ENCODE results near the gene RBM34.
"Not testable (repeated sequence)": the region's sequence is repeated elsewhere in the genome, so short reads cannot be mapped to it uniquely, and the experiment has no call there.

The RBM34 gene

DNA sequence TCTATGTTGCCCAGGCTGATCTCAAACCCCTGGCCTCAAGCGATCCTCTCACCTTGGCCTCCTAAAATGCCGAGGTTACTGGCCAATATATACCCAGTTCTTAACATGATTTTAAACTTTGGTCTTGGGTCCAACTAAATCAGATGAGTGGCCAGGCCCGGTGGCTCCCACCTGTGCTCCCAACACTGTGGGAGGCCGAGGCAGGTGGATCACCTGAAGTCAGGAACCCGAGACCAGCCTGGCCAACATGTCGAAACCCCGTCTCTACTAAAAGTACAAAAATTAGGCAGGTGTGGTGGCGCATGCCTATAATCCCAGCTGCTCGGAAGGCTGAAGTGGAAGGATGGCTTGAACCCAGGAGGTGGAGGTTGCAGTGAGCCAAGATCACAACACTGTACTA lies 62.1 kb downstream of the RBM34 start:
- TF ChIP-seq, protein P1, sequence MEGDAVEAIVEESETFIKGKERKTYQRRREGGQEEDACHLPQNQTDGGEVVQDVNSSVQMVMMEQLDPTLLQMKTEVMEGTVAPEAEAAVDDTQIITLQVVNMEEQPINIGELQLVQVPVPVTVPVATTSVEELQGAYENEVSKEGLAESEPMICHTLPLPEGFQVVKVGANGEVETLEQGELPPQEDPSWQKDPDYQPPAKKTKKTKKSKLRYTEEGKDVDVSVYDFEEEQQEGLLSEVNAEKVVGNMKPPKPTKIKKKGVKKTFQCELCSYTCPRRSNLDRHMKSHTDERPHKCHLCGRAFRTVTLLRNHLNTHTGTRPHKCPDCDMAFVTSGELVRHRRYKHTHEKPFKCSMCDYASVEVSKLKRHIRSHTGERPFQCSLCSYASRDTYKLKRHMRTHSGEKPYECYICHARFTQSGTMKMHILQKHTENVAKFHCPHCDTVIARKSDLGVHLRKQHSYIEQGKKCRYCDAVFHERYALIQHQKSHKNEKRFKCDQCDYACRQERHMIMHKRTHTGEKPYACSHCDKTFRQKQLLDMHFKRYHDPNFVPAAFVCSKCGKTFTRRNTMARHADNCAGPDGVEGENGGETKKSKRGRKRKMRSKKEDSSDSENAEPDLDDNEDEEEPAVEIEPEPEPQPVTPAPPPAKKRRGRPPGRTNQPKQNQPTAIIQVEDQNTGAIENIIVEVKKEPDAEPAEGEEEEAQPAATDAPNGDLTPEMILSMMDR (IDR thresholded peaks at IDR 0.05; ENCODE audit: insufficient read depth, missing control alignments) = no peak
- FAIRE-seq = no peak
- no peak for DNase-seq (ENCODE audit: insufficient read length, low spot score)

DNA sequence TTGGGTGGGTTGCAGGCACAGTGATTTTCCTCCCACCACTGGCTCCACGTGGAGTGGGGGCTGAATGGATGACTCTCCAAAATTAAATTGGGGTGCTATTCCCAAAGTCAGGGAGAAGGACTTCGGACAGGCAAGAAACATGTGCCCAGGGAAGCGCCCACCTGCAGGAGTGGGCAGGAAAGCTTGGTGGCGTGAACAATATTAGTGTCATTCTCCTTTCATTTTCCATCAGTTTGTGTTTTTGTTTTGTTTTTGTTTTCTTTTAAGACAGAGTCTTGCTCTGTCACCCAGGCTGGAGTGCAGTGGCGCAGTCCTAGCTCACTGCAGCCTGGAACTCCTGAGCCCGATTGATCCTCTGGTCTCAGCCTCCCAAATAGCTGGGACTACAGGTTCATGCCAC lies 62.5 kb downstream of the RBM34 start:
- FAIRE-seq = no peak
- TF ChIP-seq, protein P1 (IDR thresholded peaks at IDR 0.05; ENCODE audit: insufficient read depth, missing control alignments) = no peak
- DNase-seq (ENCODE audit: insufficient read length, low spot score) = no peak

DNA sequence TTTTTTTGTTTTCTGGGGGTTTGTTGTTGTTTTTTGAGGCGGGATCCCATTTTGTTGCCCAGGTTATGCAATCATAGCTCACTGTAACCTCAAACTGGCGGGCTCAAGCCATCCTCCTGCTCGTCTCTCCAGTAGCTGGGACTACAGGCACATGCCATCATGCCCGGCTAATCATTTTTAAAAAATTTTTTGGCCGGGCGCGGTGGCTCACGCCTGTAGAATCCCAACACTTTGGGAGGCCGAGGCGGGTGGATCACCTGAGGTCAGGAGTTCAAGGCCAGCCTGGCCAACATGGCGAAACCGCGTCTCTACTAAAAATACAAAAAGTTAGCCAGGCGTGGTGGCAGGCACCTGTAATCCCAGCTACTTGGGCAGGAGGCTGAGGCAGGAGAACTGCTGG lies 63.5 kb downstream of the RBM34 start:
- FAIRE-seq; DNase-seq (ENCODE audit: insufficient read length, low spot score): not testable (repeated sequence)

DNA sequence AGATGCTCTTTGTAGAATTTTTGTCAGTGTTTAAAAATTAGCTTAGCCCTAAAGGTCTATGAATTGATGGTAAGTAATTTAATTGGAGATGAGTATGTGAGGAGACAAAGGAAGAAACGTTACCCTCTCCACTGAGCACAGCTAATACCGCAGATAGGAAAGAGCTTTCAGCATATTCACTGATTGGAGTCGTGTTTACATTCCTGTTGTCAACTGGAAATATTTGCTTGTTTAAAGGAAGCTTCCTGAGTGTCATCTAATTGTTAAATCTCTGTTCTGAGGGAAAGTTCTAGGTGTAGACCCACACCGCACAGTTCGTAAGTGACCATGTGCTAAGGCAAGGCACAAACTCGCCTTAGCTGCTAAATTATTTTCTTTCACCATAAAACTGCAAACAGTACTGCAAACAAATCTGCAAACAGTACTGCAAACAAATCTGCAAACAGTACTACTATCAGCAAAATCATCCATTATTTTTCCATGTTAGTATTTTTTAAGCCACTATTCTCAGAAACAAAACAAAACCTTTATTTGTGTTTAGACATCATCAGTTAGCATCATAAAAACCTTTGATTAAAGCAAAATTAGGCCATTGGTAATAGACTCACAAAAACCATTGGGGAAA lies 65.0 kb downstream of the RBM34 start:
- TF ChIP-seq, protein P1 (IDR thresholded peaks at IDR 0.05; ENCODE audit: insufficient read depth, missing control alignments) = no peak
- FAIRE-seq (no peak), DNase-seq (ENCODE audit: insufficient read length, low spot score) (no peak)

DNA sequence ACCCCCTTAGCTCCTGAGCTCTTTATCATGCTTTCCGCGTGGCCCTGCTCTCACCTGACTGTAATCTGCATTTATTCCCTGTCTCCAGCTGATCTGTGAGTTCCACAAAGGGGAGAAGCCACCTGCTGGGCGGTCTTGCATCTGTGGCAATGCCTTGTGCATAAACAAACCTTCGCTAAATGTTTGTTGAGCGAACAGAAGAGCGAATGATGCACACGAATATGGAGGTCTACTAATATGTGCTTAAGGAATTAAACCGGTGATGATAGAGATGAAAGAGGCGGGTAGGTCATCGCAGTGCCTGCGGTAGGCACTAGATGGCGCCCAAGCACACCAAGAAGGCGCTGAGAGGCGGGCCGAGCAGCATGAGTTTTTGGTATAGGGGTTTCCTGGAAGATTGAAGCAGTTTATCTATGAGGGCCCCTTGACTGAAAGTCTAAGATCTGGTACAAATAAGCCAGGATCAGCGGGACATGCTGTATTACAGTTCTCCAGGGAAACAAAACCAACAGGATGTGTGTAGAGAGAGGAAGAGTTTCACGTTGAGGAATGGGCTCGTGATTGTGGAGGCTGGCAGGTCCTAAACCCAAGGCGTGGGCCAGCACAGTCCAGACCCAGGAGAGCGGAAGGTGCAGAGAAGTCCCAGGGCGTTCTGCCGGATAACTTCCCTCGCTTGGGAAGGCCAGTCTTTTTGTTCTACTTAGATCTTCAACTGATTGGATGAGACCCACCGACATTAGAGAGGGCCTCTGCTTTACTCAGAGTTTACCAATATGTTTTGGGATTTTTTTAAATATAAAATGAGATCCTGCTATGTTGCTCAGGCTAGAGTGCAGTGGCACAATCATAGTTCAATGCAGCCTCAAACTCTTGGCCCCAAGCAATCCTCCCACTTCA lies 67.1 kb downstream of the RBM34 start:
- TF ChIP-seq, protein P1 (IDR thresholded peaks at IDR 0.05; ENCODE audit: insufficient read depth, missing control alignments) = peak; percentile 100
- peak; percentile 92 for FAIRE-seq
- DNase-seq (ENCODE audit: insufficient read length, low spot score) = peak; percentile 84

DNA sequence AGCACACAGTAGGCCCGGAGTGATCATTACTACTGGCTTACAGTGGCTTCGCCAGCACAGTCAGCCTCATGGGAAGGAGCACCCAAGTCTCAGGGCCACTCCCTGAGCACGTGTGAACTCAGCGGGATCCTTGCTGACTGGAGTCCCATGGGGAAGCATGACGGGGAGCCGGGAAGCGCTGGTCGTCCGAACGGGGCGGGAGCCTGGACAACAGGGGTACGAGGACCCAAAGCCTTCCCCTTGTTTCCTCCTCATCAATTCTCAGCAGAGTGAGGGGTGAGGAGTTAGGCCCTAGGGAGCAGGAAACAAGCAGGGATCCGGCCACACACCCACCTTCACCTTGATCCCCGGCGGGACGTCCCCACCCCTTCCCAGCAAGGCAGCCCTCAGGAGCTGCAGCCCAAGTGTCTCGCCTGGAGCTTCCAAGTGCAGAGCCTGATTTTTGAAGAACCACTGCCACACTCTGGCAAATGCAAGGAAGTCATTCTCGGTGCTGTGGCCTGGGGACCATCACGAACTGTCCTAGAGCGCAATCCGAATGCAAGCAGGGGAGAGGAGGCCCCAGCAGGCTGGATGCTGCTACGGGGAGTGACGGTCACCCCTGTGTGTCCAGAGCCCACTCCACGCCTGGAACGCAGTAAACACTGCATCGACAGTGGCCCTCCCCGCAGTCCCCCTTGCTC lies 67.9 kb downstream of the RBM34 start:
- FAIRE-seq (no peak), DNase-seq (ENCODE audit: insufficient read length, low spot score) (no peak)
- TF ChIP-seq, protein P1 (IDR thresholded peaks at IDR 0.05; ENCODE audit: insufficient read depth, missing control alignments) = peak; percentile 32

DNA sequence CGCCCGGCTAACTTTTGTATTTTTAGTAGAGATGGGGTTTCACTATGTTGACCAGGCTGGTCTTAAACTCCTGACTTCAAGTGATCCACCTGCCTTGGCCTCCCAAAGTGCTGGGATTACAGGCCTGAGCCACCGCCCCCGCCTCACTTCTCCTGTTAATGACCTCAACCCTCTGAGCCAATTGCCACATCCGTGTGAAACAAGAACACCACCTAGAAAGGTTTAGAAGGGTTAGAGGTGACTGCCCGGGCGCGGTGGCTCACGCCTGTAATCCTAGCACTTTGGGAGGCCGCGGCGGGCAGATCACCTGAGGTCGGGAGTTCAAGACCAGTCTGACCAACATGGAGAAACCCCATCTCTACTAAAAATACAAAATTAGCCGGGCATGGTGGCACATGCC lies 68.6 kb downstream of the RBM34 start:
- not testable (repeated sequence) for FAIRE-seq; DNase-seq (ENCODE audit: insufficient read length, low spot score)

DNA sequence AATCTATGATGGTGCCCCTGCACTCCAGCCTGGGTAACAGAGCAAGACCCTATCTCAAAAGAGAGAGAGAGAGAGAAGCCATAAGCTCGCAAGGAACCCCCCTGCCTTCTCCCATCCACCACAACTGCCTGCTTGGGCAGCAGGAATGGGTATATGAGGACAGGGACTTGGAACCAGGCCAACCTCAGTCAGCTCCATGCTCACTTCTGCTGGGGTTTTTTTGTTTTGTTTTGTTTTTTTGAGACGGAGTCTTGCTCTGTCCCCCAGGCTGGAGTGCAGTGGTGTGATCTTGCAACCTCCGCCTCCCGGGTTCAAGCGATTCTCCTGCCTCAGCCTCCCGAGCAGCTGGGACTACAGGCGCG lies 69.0 kb downstream of the RBM34 start:
- not testable (repeated sequence) for DNase-seq (ENCODE audit: insufficient read length, low spot score); FAIRE-seq

DNA sequence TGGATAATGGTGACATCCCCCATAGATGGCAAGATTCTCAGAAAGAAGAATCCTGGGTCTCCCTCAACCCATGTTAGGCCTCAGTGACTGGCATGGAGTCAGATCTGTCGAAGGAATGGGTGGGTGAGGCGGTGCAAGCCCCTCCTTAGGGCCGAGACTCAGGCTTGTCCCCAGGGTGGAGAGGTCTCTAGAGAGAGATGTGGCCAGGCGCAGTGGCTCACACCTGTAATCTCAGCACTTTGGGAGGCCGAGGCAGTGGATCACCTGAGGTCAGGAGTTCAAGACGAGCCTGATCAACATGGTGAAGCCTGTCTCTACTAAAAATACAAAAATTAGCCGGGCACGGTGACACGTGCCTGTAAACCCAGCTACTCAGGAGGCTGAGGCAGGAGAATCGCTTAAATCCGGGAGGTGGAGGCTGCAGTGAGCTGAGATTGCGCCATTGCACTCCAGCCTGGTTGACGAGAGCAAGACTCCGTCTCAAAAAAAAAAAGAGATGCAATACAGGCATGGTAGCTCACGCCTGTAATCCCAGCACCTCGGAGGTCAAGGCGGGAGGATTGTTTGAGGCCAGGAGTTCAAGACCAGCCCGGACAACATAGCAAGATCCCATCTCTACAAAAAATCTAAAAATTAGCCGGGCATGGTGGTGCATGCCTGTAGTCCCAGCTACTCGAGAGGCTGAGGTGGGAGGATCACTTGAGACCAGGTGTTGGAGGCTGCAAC lies 69.6 kb downstream of the RBM34 start:
- not testable (repeated sequence) for FAIRE-seq; DNase-seq (ENCODE audit: insufficient read length, low spot score)
